H1 (cell line): Measurements from ENCODE around the gene RABL3. TPM values are rescaled to one million over a fixed set of nuclear protein-coding genes. Genes with fewer than 3 reads are reported as not detected.

Experiments used
- CTCF ChIA-PET: fragments of 300-600 bp; sonication (Branson Sonifier 250); formaldehyde crosslinking; loops from one replicate; lab custom pipeline; 2021; ENCODE audit not compliant: partially characterized antibody; lab: Charles Lee
- POLR2A ChIA-PET: fragments of 300-600 bp; sonication (Branson Sonifier 250); formaldehyde crosslinking; loops from one replicate; lab custom pipeline; 2021; ENCODE audit warnings: inconsistent platforms; ENCODE audit not compliant: partially characterized antibody; lab: Charles Lee
- DNase-seq, 2 experiments: peaks; one replicate each; pipeline versions ENCODE4 v3.0.0 to v3.0.0-alpha.2; 2010 to 2022; ENCODE audit warnings: low spot score in 2 of 2, low read depth in 1 of 2, mixed read lengths in 1 of 2
- FAIRE-seq: peaks from 2 replicates; lab custom pipeline; 2011; peaks lifted over from hg19 to GRCh38; lab: Jason Lieb, UNC
- H2AFZ ChIP-seq: 2 replicates; pipeline ENCODE4 v1.8.1; 2012; ENCODE audit warnings: low read length, inconsistent platforms
- H2AK5ac ChIP-seq: 2 replicates; pipeline ENCODE4 v1.6.1; 2013; ENCODE audit warnings: low read depth, low read length
- H2BK120ac ChIP-seq: replicated peaks from 2 replicates; pipeline ENCODE3; 2013; ENCODE audit warnings: low read depth, low read length, inconsistent platforms
- H2BK12ac ChIP-seq: 2 replicates; pipeline ENCODE4 v1.6.1; 2013; ENCODE audit warnings: low read depth, low read length
- H2BK15ac ChIP-seq: 2 replicates; pipeline ENCODE4 v1.6.1; 2013; ENCODE audit warnings: low read length
- H2BK20ac ChIP-seq: 2 replicates; pipeline ENCODE4 v1.6.1; 2013; ENCODE audit warnings: low read length
- H2BK5ac ChIP-seq: 2 replicates; pipeline ENCODE4 v1.6.1; 2013; ENCODE audit warnings: low read depth, low read length
- H3K14ac ChIP-seq: 2 replicates; pipeline ENCODE4 v1.6.1; 2013; ENCODE audit warnings: inconsistent platforms; ENCODE audit not compliant: insufficient read length
- H3K18ac ChIP-seq: 2 replicates; pipeline ENCODE4 v1.6.1; 2013; ENCODE audit warnings: low read length; ENCODE audit errors: extremely low read depth
- H3K23ac ChIP-seq: 2 replicates; pipeline ENCODE4 v1.6.1; 2013; ENCODE audit warnings: inconsistent platforms; ENCODE audit not compliant: insufficient read length
- H3K23me2 ChIP-seq: 2 replicates; pipeline ENCODE4 v1.6.1; 2013; ENCODE audit warnings: low read depth, low read length
- H3K27ac ChIP-seq: 2 replicates; pipeline ENCODE4 v1.6.1; 2011; ENCODE audit warnings: low read depth, low read length, inconsistent platforms
- H3K27me3 ChIP-seq, 4 experiments: replicated peaks in 1 of 4; 1 replicate in 1 of 4; 2 replicates in 3 of 4; pipeline versions ENCODE4 v1.6.1 to v1.8.1; 2011 to 2013; ENCODE audit warnings: low read length in 3 of 4, mild to moderate bottlenecking in 3 of 4, inconsistent platforms in 2 of 4, mixed read lengths in 2 of 4, moderate library complexity in 1 of 4; ENCODE audit not compliant: control insufficient read depth in 3 of 4, insufficient read depth in 3 of 4; ENCODE audit errors: extremely low read depth in 1 of 4
- H3K36me3 ChIP-seq, 4 experiments: 2 replicates each; pipeline versions ENCODE4 v1.6.1 to v1.8.1; 2011 to 2013; ENCODE audit warnings: mild to moderate bottlenecking in 4 of 4, low read length in 3 of 4, moderate library complexity in 2 of 4, control low read depth in 1 of 4, inconsistent platforms in 1 of 4; ENCODE audit not compliant: insufficient read depth in 4 of 4, control insufficient read depth in 2 of 4
- H3K4ac ChIP-seq: replicated peaks from 2 replicates; pipeline ENCODE3; 2013; ENCODE audit warnings: low read length, low read depth, mixed read lengths, inconsistent platforms; ENCODE audit not compliant: insufficient read length
- H3K4me1 ChIP-seq, 4 experiments: replicated peaks in 1 of 4; 1 replicate in 1 of 4; 2 replicates in 3 of 4; pipeline versions ENCODE4 v1.6.1 to v1.8.1; 2011 to 2013; ENCODE audit warnings: low read length in 3 of 4, inconsistent platforms in 2 of 4, mixed read lengths in 1 of 4; ENCODE audit not compliant: insufficient read depth in 4 of 4, control insufficient read depth in 3 of 4
- H3K4me2 ChIP-seq, 2 experiments: 2 replicates each; pipeline versions ENCODE4 v1.6.1 to v1.8.1; 2011 to 2013; ENCODE audit warnings: low read depth in 2 of 2, low read length in 2 of 2, control low read depth in 1 of 2, inconsistent platforms in 1 of 2, mild to moderate bottlenecking in 1 of 2; ENCODE audit not compliant: insufficient read depth in 1 of 2
- H3K4me3 ChIP-seq, 4 experiments: fragments of 200-600, 300-600 bp in 1 of 4; sonication (generic), shearing (Covaris generic), sonication (Bioruptor Twin) in 1 of 4; 2 replicates each; pipeline versions ENCODE4 v1.5.1 to v1.8.1; 2011 to 2016; ENCODE audit warnings: low read length in 4 of 4, low read depth in 3 of 4, control low read depth in 2 of 4, inconsistent platforms in 2 of 4, mild to moderate bottlenecking in 2 of 4, mixed read lengths in 1 of 4, moderate library complexity in 1 of 4; ENCODE audit not compliant: insufficient read depth in 2 of 4; ENCODE audit errors: extremely low read depth in 1 of 4
- H3K56ac ChIP-seq: replicated peaks from 2 replicates; pipeline ENCODE3; 2013; ENCODE audit warnings: low read depth, mild to moderate bottlenecking, mixed read lengths, low read length, inconsistent platforms; ENCODE audit not compliant: insufficient read length
- H3K79me1 ChIP-seq: 2 replicates; pipeline ENCODE4 v1.6.1; 2013; ENCODE audit warnings: low read depth, low read length, control low read depth
- H3K79me2 ChIP-seq, 2 experiments: 2 replicates each; pipeline versions ENCODE4 v1.6.1 to v1.8.1; 2012 to 2013; ENCODE audit warnings: low read length in 2 of 2, mild to moderate bottlenecking in 2 of 2, inconsistent platforms in 1 of 2; ENCODE audit not compliant: insufficient read depth in 2 of 2, control insufficient read depth in 1 of 2
- H3K9ac ChIP-seq, 4 experiments: replicated peaks in 1 of 4; 1 replicate in 1 of 4; 2 replicates in 3 of 4; pipeline versions ENCODE4 v1.6.1 to v1.8.1; 2011 to 2013; ENCODE audit warnings: low read depth in 3 of 4, low read length in 3 of 4, control low read depth in 2 of 4, mild to moderate bottlenecking in 2 of 4, moderate library complexity in 2 of 4, inconsistent platforms in 1 of 4; ENCODE audit errors: extremely low read depth in 1 of 4
- H3K9me3 ChIP-seq, 2 experiments: 2 replicates each; pipeline versions ENCODE4 v1.6.1 to v1.8.1; 2012 to 2013; ENCODE audit warnings: mild to moderate bottlenecking in 2 of 2, moderate library complexity in 2 of 2, control low read depth in 1 of 2, inconsistent platforms in 1 of 2, low read depth in 1 of 2, low read length in 1 of 2, mixed read lengths in 1 of 2; ENCODE audit not compliant: insufficient read depth in 2 of 2
- H4K20me1 ChIP-seq, 2 experiments: replicated peaks in 1 of 2; 2 replicates each; pipeline versions ENCODE3 to v1.8.1; 2011 to 2013; ENCODE audit warnings: inconsistent platforms in 2 of 2, low read length in 2 of 2, mild to moderate bottlenecking in 1 of 2; ENCODE audit not compliant: insufficient read depth in 2 of 2, control insufficient read depth in 1 of 2
- H4K5ac ChIP-seq: 2 replicates; pipeline ENCODE4 v1.6.1; 2013; ENCODE audit warnings: low read length, low read depth, mixed read lengths, inconsistent platforms; ENCODE audit not compliant: insufficient read length
- H4K8ac ChIP-seq: 2 replicates; pipeline ENCODE4 v1.8.0; 2013; ENCODE audit warnings: mild to moderate bottlenecking, moderate library complexity, low read length, inconsistent platforms; ENCODE audit not compliant: insufficient read depth; ENCODE audit errors: extremely low read depth
- H4K91ac ChIP-seq: replicated peaks from 2 replicates; pipeline ENCODE3; 2013; ENCODE audit warnings: low read length, mixed read lengths, inconsistent platforms; ENCODE audit not compliant: insufficient read length
- CBX5 ChIP-seq: fragments of 300-800, 300-1000 bp; sonication (generic); IDR thresholded peaks from 2 replicates; pipeline ENCODE4 v1.7.1; 2016; ENCODE audit warnings: antibody characterized with exemption, low read length, low read depth
- CEBPB ChIP-seq: IDR thresholded peaks from 2 replicates; pipeline ENCODE4 v1.6.1; 2012; ENCODE audit warnings: low read depth, low read length
- SIX5 ChIP-seq: IDR thresholded peaks from 2 replicates; pipeline ENCODE4 v1.6.1; 2011; ENCODE audit warnings: mild to moderate bottlenecking, low read depth, low read length
- WGBS, 2 experiments: shearing (Covaris generic) in 1 of 2; methylation state at CpG; one replicate each; pipeline versions ENCODE4 v1.1.6 to v1.1.7; 2013 to 2015; ENCODE audit warnings: low lambda C conversion rate in 2 of 2, mixed read lengths in 2 of 2, inconsistent platforms in 1 of 2, low coverage in 1 of 2, missing lambda C conversion rate in 1 of 2; ENCODE audit not compliant: insufficient replicate concordance in 2 of 2, insufficient coverage in 1 of 2, insufficient read length in 1 of 2; ENCODE audit errors: extremely low coverage in 1 of 2, missing lambda C conversion rate in 1 of 2; 5-methylcytosine and 5-hydroxymethylcytosine counted together
- polyA plus RNA-seq, 7 experiments: library from polyadenylated mRNA; depleted of rRNA in 3 of 7; stranded (reverse) in 5 of 7; unstranded in 2 of 7; fragments of >200 nt in 5 of 7; fragments of 200-250 nt in 2 of 7; gene quantifications; 1 replicate in 5 of 7; 2 replicates in 1 of 7; 4 replicates in 1 of 7; pipeline versions ENCODE4 v1.2.1 to v1.2.3, GENCODE V29; 2011 to 2013; ENCODE audit warnings: missing spikeins in 2 of 7, mixed read lengths in 2 of 7
- small RNA-seq: library from polyadenylated mRNA; stranded (forward); fragments of <200 nt; extraction: miRNeasy Mini kit (QIAGEN cat#:217004); gene quantifications from one replicate; pipeline ENCODE3, GENCODE V24; 2013; ENCODE audit not compliant: insufficient read depth
- total RNA-seq: library from RNA; stranded (reverse); fragmentation: NEBNext Ultra II Directional; extraction: Animal tissue kit (Norgen Biotek cat#: 25700); gene quantifications from 2 replicates; pipeline ENCODE4 v1.2.1, GENCODE V29; 2021

Gene RABL3
- total and polyA plus RNA-seq, 2 of the 8 experiments (the other 6 are each of a cell fraction or from before 2014, with no cell fraction given): 4.4 to 19.2 TPM

- WGBS, 2 experiments: 78% methylated on average over 2 of the region's 2 CpGs; no CpG with 5 or more reads in 1 of the 2 experiments
- Histone ChIP-seq H2BK5ac (no peak overlapping the region), H3K9ac (no peak overlapping the region), H3K23ac (no peak overlapping the region), H3K79me2 (no peaks in the 10 kb centered on the region), H2AK5ac (no peak overlapping the region), H2BK20ac (no peak overlapping the region), H3K4me3 (no peak overlapping the region), H3K23me2 (no peaks in the 10 kb centered on the region), H4K91ac (no peak overlapping the region), H2BK15ac (no peak overlapping the region), H4K8ac (no peak overlapping the region), H4K5ac (no peak overlapping the region), H3K36me3 (no peaks in the 10 kb centered on the region; a peak in 1 of 8 replicates), H3K14ac (no peak overlapping the region), H3K27ac (no peak overlapping the region), H3K79me1 (no peaks in the 10 kb centered on the region), H4K20me1 (no peaks in the 10 kb centered on the region), H3K9me3 (peaks cover 0 to 3% of the 10 kb centered on the region in 2 experiments; a peak in 1 of 4 replicates), H3K27me3 (no peaks in the 10 kb centered on the region), H2BK120ac (no peak overlapping the region), H3K56ac (no peak overlapping the region), H3K18ac (no peak overlapping the region), H3K4me2 (no peak overlapping the region), H2AFZ (no peak overlapping the region), H3K4ac (no peak overlapping the region), H3K4me1 (no peaks in the 10 kb centered on the region), H2BK12ac (no peak overlapping the region)
- no peak for DNase-seq
- TF ChIP-seq CEBPB (no peak), SIX5 (no peak), CBX5 (no peak)
- POLR2A ChIA-PET: no interaction called here
- CTCF ChIA-PET: interaction anchor here (0.5 to 0.6 kb wide), 3 partner anchors 9 to 805 kb away, joined by 3 read pairs; no protein-coding TSS in a partner anchor
- FAIRE-seq: no peak
These were observed 105.4 kb downstream of the RABL3 start for GRCh38 chr3:120636795-120637401.

Small RNAs within 50 kb of the gene (small RNA-seq; reads per million reads assigned to genes)
- gene MTCO1P29 (not detected), gene MTCO2P29 (not detected)

Other genes starting within 250 kb of the RABL3 start
- 184 and 194 TPM in 2 replicates for gene NDUFB4, start 146.2 kb downstream of the RABL3 start, total RNA-seq
- gene NDUFB4, start 146.2 kb downstream of the RABL3 start, polyA plus RNA-seq (2011; rRNA removed): 347 and 382 TPM in 2 replicates
- not detected in 2 replicates for gene HGD, start 60.3 kb downstream of the RABL3 start, total RNA-seq
- 0.09 and 0.11 TPM in 2 replicates for gene HGD, start 60.3 kb downstream of the RABL3 start, polyA plus RNA-seq (2011; rRNA removed)
- gene GTF2E1, start 228 bp upstream of the RABL3 start, total RNA-seq: 64.4 and 73.3 TPM in 2 replicates
- gene GTF2E1, start 228 bp upstream of the RABL3 start, polyA plus RNA-seq (2011; rRNA removed): 18.6 and 37.4 TPM in 2 replicates
- 5.6 and 6.0 TPM in 2 replicates for gene STXBP5L, start 165.7 kb upstream of the RABL3 start, total RNA-seq
- gene STXBP5L, start 165.7 kb upstream of the RABL3 start, polyA plus RNA-seq (2011; rRNA removed): 0.67 and 2.0 TPM in 2 replicates